Suppressor macrophage treated with lipopolysaccharide for 4 hours (primary cell): Measurements from ENCODE around the gene TXNDC11.

ENCODE experiments used
- DNase-seq: peaks from one replicate; pipeline ENCODE4 v3.0.0-alpha.2; 2020

TXNDC11 gene

GRCh38 chr16:11674001-11674817, 68.4 kb downstream of the TXNDC11 start:
- DNase-seq = no peak

- no peak for DNase-seq
Observed at GRCh38 chr16:11673091-11674000, 69.3 kb downstream of the TXNDC11 start.

- no peak for DNase-seq
Observed at GRCh38 chr16:11672206-11673090, 70.2 kb downstream of the TXNDC11 start.

- no peak for DNase-seq
Observed at GRCh38 chr16:11671676-11672075, 71.0 kb downstream of the TXNDC11 start.

- DNase-seq = no peak
Observed at GRCh38 chr16:11671271-11671670, 71.4 kb downstream of the TXNDC11 start.

GRCh38 chr16:11670171-11671131, 72.2 kb downstream of the TXNDC11 start:
- DNase-seq = peak; percentile 56

GRCh38 chr16:11669380-11670146, 73.1 kb downstream of the TXNDC11 start:
- DNase-seq = peak; percentile 98

- no peak for DNase-seq
Observed at GRCh38 chr16:11668623-11669379, 73.9 kb downstream of the TXNDC11 start.

- DNase-seq = peak; percentile 97
Observed at GRCh38 chr16:11667824-11668622, 74.6 kb downstream of the TXNDC11 start, which contains the start of gene SNN. Gene SNN, plus strand, starts transcription at chr16:11668455. Its CDS starts 7,605 bp downstream, at chr16:11676060.

GRCh38 chr16:11667221-11667823, 75.3 kb downstream of the TXNDC11 start:
- no peak for DNase-seq

GRCh38 chr16:11666103-11667055, 76.3 kb downstream of the TXNDC11 start:
- DNase-seq = no peak

GRCh38 chr16:11665071-11665491, 77.6 kb downstream of the TXNDC11 start:
- DNase-seq = no peak

GRCh38 chr16:11662582-11662981, 80.1 kb downstream of the TXNDC11 start:
- no peak for DNase-seq

- no peak for DNase-seq
Observed at GRCh38 chr16:11660565-11660964, 82.1 kb downstream of the TXNDC11 start.

GRCh38 chr16:11658896-11659708, 83.6 kb downstream of the TXNDC11 start:
- no peak for DNase-seq

GRCh38 chr16:11657556-11657955, 85.1 kb downstream of the TXNDC11 start:
- DNase-seq = no peak
